ENCODE measurements around the gene CLN6. TPM values are rescaled to one million over a fixed set of nuclear protein-coding genes. Genes with fewer than 3 reads are reported as not detected.
"Not testable (repeated sequence)": the region's sequence is repeated elsewhere in the genome, so short reads cannot be mapped to it uniquely, and the experiment has no call there.

The CLN6 gene
- total RNA-seq, 1 donor from 2014 or later: 24.4 TPM

DNA sequence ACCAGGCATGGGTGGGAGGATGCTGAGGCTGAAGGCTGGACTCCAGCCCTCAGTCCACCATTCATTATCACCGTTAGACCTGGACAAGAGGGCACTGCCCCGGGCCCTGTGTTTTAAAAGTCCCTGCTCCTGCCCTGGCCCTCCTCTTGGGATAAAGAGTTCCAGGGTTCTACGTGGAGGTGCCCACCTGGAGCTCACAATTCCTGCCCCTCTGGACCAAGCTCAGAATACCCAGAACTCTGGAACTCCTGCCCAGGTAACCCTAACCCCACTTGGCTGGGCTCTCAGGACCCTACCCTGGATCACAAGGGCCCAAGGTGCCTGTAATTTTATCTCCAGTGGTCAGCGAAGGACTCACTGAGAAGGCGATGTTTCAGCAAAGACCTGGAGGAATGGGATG, 25.6 kb downstream of the CLN6 start:
- DNase-seq (ENCODE audit: low spot score): no peak
- H3K4me3 Mint-ChIP-seq: no peak overlapping the region
- no peak overlapping the region for H3K27ac Mint-ChIP-seq
- H3K4me3 ChIP-seq: no peak overlapping the region
- peaks cover 8% of the 10 kb centered on the region for H3K27me3 Mint-ChIP-seq (ENCODE audit: insufficient read depth, low read depth)
- H3K4me1 ChIP-seq: peaks cover 48% of the 10 kb centered on the region
- H3K9ac ChIP-seq: no peak overlapping the region
- no peak overlapping the region for H2AFZ ChIP-seq (replicated peaks)
- peaks cover 82% of the 10 kb centered on the region for H4K20me1 ChIP-seq (ENCODE audit: low read depth)
- peaks cover 18% of the 10 kb centered on the region for H3K27me3 ChIP-seq
- TF ChIP-seq, protein P1, sequence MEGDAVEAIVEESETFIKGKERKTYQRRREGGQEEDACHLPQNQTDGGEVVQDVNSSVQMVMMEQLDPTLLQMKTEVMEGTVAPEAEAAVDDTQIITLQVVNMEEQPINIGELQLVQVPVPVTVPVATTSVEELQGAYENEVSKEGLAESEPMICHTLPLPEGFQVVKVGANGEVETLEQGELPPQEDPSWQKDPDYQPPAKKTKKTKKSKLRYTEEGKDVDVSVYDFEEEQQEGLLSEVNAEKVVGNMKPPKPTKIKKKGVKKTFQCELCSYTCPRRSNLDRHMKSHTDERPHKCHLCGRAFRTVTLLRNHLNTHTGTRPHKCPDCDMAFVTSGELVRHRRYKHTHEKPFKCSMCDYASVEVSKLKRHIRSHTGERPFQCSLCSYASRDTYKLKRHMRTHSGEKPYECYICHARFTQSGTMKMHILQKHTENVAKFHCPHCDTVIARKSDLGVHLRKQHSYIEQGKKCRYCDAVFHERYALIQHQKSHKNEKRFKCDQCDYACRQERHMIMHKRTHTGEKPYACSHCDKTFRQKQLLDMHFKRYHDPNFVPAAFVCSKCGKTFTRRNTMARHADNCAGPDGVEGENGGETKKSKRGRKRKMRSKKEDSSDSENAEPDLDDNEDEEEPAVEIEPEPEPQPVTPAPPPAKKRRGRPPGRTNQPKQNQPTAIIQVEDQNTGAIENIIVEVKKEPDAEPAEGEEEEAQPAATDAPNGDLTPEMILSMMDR (IDR thresholded peaks at IDR 0.05): no peak
- TF ChIP-seq EZH2 (IDR thresholded peaks at IDR 0.05): no peak
- H3K4me2 ChIP-seq: no peak overlapping the region
- no peak overlapping the region for H3K27ac ChIP-seq
- H3K79me2 ChIP-seq (ENCODE audit: low read depth): no peaks in the 10 kb centered on the region
- peaks cover 22% of the 10 kb centered on the region for H3F3A ChIP-seq (ENCODE audit: low read depth)
- H3K4me1 Mint-ChIP-seq: peaks cover 41% of the 10 kb centered on the region
- H3K9me3 Mint-ChIP-seq: no peaks in the 10 kb centered on the region
- no peaks in the 10 kb centered on the region for H3K9me3 ChIP-seq (ENCODE audit: low read depth)
- H3K36me3 Mint-ChIP-seq: peaks cover 2% of the 10 kb centered on the region
- H3K36me3 ChIP-seq: no peaks in the 10 kb centered on the region

- H3K27ac Mint-ChIP-seq: no peak overlapping the region
These were observed 26.0 kb downstream of the CLN6 start for GRCh38 chr15:68203486-68203885.

GRCh38 chr15:68202994-68203393, 26.5 kb downstream of the CLN6 start:
- Histone ChIP-seq H3K4me1 (peaks cover 48% of the 10 kb centered on the region), H3K27me3 (peaks cover 18% of the 10 kb centered on the region), H3F3A (ENCODE audit: low read depth) (peaks cover 22% of the 10 kb centered on the region), H4K20me1 (ENCODE audit: low read depth) (peaks cover 90% of the 10 kb centered on the region)
- H3K36me3 Mint-ChIP-seq; H3K4me3 ChIP-seq; H3K4me2 ChIP-seq; H3K27me3 Mint-ChIP-seq (ENCODE audit: insufficient read depth, low read depth); H3K9me3 ChIP-seq (ENCODE audit: low read depth); H3K79me2 ChIP-seq (ENCODE audit: low read depth); H3K9ac ChIP-seq; H3K4me3 Mint-ChIP-seq; H3K9me3 Mint-ChIP-seq; H2AFZ ChIP-seq (replicated peaks); H3K36me3 ChIP-seq; H3K27ac ChIP-seq; H3K27ac Mint-ChIP-seq; DNase-seq (ENCODE audit: low spot score): not testable (repeated sequence)
- H3K4me1 Mint-ChIP-seq: peaks cover 41% of the 10 kb centered on the region

More at GRCh38 chr15:68203486-68203885, 26.0 kb downstream of the CLN6 start:
- H4K20me1 ChIP-seq (ENCODE audit: low read depth): peaks cover 85% of the 10 kb centered on the region
- no peaks in the 10 kb centered on the region for H3K79me2 ChIP-seq (ENCODE audit: low read depth)
- no peaks in the 10 kb centered on the region for H3K36me3 ChIP-seq
- no peak for DNase-seq (ENCODE audit: low spot score)
- no peak overlapping the region for H3K4me2 ChIP-seq
- Mint-ChIP-seq H3K9me3 (no peaks in the 10 kb centered on the region), H3K36me3 (peaks cover 2% of the 10 kb centered on the region), H3K4me3 (no peak overlapping the region), H3K4me1 (peaks cover 41% of the 10 kb centered on the region), H3K27me3 (ENCODE audit: insufficient read depth, low read depth) (peaks cover 8% of the 10 kb centered on the region)
- no peak overlapping the region for H3K9ac ChIP-seq
- peaks cover 48% of the 10 kb centered on the region for H3K4me1 ChIP-seq
- H2AFZ ChIP-seq (replicated peaks): no peak overlapping the region
- no peaks in the 10 kb centered on the region for H3K9me3 ChIP-seq (ENCODE audit: low read depth)
- TF ChIP-seq, protein P1 (IDR thresholded peaks at IDR 0.05): no peak
- no peak for TF ChIP-seq EZH2 (IDR thresholded peaks at IDR 0.05)
- no peak for TF ChIP-seq EZH2phosphoT487 (IDR thresholded peaks at IDR 0.05)
- H3K27ac ChIP-seq: no peak overlapping the region
- no peak overlapping the region for H3K4me3 ChIP-seq
- peaks cover 18% of the 10 kb centered on the region for H3K27me3 ChIP-seq
- H3F3A ChIP-seq (ENCODE audit: low read depth): peaks cover 22% of the 10 kb centered on the region

- H3K4me2 ChIP-seq: peak overlapping the region; percentile 46
- H3K36me3 Mint-ChIP-seq: peaks cover 10% of the 10 kb centered on the region
These were observed 27.7 kb downstream of the CLN6 start for GRCh38 chr15:68201879-68202261.

More at GRCh38 chr15:68201879-68202261, 27.7 kb downstream of the CLN6 start:
- Histone ChIP-seq H4K20me1 (ENCODE audit: low read depth) (peaks cover 88% of the 10 kb centered on the region), H3K9me3 (ENCODE audit: low read depth) (no peaks in the 10 kb centered on the region), H3K9ac (no peak overlapping the region), H3K27ac (no peak overlapping the region), H3K4me3 (peak overlapping the region; percentile 17), H3K4me1 (peaks cover 48% of the 10 kb centered on the region), H3K36me3 (no peaks in the 10 kb centered on the region), H2AFZ (replicated peaks) (no peak overlapping the region), H3K79me2 (ENCODE audit: low read depth) (no peaks in the 10 kb centered on the region), H3K27me3 (peaks cover 18% of the 10 kb centered on the region), H3F3A (ENCODE audit: low read depth) (peaks cover 22% of the 10 kb centered on the region)
- Mint-ChIP-seq H3K4me1 (peaks cover 45% of the 10 kb centered on the region), H3K27ac (peak overlapping the region; percentile 6), H3K27me3 (ENCODE audit: insufficient read depth, low read depth) (peaks cover 15% of the 10 kb centered on the region), H3K4me3 (peak overlapping the region; percentile 16), H3K9me3 (no peaks in the 10 kb centered on the region)
- DNase-seq (ENCODE audit: low spot score): peak; percentile 76
- TF ChIP-seq EZH2phosphoT487 (IDR thresholded peaks at IDR 0.05): peak; percentile 85
- TF ChIP-seq EZH2 (IDR thresholded peaks at IDR 0.05): no peak
